Measurements from ENCODE around the gene RFXANK.
"Not testable (repeated sequence)": the region's sequence is repeated elsewhere in the genome, so short reads cannot be mapped to it uniquely, and the experiment has no call there.

Gene RFXANK

DNA sequence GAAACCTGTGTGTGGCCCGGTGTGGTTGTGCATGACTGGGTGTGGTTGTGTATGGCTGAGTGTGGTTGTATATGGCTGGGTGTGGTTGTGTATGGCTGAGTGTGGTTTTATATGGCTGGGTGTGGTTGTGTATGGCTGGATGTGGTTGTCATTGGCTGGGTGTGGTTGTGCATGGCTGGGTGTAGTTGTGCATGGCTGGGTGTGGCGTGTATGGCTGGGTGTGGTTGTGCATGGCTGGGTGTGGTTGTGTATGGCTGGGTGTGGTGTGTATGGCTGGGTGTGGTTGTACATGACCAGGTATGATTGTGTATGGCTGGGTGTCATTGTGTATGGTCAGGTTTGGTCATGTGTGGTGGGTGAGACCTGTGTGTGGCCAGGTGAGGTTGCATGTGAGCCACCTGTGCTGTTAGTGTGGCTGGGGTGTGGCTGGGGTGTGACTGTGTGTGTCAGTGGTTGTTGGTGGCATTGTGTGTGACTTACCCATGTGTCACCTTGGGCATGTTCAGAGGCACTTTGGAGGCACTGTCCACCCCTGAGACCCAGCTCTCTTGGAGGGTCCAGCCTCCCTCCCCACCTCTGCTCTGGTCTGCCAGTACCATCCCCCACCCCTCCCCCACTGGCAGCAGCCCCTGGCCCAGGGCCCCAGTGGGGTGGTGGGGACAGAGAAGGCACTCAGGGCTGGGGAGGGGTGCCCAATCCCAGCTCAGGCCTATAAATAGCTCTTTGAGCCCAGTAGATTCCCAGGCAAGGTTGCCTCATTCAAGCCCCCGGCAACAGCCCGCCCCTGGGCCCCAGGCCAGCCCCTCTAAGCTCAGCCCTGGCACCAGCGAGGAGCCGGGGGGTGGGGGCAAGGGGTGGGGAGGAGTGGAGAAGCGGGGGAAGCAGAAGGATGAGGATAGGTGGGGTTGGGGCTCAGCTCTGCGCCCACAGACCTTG, 15.8 kb downstream of the RFXANK start:
- DNase-seq: no peak

DNA sequence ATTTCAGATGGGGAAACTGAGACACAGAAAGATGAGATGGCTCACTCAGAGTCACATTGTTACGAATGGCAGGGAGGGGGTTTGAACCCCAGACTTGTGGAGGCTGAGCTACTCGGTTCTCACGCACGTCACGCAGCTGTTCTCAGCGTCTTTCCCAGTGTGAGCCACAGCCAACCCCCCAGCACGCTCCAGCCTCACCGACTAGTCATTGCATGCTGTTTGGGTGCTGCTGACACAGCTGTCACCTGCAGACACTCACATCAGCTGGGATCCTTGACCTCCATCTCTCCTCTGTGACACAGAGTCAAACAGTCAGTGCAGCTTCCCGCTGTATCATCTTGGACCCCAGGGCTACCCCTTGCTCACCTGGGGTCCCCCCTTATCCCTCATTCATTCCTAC, 17.3 kb downstream of the RFXANK start:
- no peak for DNase-seq

DNA sequence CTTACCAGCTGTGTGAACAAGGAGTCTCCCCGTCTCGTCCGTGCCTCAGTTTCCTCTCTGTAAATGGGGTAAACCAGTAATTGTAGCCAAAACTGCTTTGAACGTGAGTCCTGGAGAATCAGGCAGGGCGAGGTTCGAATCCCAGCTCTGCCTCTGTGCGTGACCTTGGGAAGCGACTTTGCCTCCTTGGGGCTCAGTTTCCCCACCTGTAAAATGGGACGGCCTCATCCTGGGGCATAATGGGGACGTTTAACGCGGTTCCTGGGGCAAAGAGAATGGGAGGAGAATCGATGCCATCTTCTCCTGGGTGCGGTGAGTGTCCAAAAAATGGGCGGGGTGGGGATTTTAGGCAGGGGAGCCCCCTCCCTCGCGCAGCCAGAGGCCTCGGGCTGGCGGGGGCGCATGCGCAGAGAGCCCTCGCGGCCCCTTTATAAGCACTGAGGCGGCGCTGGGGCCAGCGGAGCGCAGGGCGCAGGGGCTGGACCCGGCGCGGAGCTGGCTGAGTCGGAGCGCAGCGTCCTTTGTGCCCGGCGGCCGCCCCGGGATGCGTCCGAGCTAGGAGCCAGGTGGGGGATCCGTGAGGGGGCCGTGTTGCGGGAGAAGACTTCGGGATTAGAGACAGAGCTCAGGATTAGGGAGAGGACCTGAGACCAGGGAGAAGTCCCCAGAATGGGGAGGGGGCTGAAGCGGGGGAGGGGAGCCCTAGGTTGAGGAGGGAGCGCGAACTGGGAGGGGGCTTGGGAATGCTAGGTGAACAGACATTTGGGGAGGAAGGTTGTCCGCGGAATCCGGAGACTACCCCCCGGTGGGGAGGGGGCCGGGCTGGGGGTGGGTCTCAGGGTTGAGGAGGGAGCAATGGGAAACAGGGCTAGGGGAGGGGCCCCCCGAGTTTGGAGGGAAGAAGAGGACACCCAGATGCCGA, 19.7 kb downstream of the RFXANK start, which contains the start of gene NCAN:
Gene NCAN, plus strand, starts transcription at position 460 of the 922 bp plus-strand sequence. CDS start 4,996 bp downstream, outside the sequence.
- no peak for DNase-seq

DNA sequence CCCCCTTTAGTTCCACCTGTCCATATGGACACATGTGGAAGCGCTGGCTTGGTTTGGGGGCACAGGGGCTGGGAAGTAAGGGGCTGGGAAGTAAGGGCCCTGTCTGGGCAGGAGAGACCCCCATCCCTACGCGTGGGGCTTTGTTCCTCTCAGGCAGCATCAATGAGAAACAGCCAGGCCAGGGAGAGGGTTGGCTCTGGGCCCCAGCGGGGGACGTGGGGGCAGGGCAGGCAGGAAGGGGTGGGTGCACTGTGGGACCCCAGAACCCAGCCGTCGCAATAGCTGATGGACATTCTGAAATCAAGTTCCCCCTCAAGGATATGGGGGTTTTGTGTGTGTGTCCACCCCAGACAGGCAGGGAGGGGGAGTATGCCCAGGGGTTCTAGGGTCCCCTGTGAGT, 20.9 kb downstream of the RFXANK start:
- no peak for DNase-seq

DNA sequence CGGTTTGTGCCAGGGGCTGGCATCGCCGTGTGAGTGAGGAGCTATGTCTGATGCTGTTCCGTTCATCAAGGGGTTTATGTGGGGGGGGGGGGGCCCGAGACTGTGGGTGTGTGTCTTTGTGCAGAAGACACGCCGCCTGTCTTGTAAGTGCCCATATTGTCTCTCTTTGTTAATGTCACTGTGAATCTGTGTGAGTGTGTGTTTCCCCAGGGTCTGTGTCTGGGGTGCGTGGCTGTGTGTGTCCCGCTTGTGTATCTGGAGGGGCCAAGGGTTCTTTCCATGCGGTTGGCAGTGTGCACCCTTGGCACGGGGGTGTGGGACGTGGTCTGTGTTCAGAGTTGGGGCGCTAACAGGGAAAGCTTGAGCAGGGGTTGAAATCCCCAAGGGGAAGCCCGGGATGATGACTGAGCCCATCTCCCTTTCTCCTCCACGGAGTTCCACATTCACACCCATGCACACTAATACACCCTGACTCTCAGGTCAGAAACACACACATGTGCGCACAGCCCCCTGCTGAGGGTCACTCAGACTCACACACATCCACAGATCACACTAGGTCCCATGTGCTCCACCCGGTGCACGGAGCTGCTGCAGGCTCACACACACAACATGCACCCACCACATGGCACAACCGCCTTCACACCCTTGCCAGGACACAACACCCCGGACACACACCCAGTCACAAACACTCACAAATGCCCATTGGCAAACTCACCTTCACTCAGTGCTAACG, 21.5 kb downstream of the RFXANK start:
- DNase-seq: no peak

DNA sequence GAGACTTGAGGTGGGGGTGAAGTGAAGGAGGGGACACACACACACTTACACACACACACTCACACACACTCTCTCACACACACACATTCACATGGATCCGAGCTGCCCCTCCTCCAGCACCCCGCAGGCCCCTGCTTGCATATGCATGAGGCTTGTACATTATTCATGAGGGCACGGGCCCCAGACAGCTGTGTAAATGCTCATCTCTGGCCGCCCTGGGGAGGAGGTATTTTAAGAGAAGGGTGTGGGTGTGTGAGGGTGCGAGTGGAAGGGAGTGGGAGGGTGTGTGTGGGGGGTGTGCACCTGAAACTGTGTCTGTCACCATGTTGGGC, 22.1 kb downstream of the RFXANK start:
- DNase-seq: no peak

DNA sequence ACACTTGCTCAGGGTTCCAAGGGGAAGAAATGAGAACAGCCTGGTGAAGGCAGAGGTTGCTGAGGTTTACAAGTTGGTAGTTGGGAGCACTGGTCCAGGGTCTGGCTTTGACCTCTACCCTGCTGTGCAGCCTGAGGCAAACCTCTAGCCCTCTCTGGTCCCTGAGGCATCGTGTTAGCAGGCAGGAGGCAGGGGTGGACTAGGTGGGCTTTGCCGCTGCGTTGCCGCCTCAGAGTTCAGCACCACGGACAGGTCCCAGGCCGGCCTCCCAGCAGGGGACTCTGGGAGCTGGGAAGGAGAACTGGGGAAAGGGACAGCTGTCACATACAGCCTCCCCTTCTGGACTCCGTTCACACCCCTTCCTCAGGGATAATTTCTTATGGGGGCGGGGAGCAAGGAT, 22.8 kb downstream of the RFXANK start:
- DNase-seq: no peak

DNA sequence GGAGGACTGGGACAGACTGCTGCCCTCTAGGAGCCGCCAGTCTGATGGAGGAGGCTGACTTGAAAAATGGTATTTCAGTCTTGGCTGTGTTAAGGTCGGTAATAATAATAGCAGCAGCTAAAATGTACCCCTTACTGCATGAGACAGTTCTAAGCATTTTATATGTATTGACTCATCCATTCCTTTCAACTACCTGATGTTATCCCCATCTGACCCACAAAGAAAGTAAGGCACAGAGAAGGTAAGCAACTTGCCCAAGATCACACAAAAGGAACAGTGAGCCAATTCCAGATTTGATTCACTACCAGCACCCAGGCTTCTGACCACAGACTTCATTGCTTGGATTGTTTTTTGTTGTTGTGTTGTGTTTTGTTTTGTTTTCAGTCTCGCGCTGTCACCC, 23.7 kb downstream of the RFXANK start:
- no peak for DNase-seq

DNA sequence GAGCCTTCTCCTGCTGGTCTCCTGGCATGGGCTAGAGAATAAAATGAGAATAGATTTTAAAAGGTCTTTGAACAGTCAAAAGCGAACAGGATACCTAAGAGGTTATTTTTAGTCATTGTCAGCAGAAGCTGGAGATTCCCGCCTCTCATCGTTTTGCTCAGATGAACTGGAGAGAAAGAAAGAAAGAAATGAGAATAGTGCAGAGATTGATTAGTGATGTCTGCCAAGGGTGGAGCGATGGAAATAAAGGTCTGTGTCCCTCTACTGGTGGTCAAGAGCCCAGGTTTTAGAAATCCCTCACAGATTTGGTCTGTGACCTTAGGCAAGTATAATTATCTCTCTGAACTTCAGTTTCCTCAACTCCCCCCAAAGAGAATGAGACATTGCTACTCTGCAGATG, 25.0 kb downstream of the RFXANK start:
- DNase-seq: no peak

DNA sequence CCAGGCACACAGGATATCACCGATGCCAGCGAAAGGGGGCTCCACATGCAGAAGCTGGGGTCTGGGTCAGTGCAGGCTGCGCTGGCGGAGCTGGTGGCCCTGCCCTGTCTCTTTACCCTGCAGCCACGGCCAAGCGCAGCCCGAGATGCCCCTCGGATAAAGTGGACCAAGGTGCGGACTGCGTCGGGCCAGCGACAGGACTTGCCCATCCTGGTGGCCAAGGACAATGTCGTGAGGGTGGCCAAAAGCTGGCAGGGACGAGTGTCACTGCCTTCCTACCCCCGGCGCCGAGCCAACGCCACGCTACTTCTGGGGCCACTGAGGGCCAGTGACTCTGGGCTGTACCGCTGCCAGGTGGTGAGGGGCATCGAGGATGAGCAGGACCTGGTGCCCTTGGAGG, 26.9 kb downstream of the RFXANK start:
- DNase-seq: no peak

DNA sequence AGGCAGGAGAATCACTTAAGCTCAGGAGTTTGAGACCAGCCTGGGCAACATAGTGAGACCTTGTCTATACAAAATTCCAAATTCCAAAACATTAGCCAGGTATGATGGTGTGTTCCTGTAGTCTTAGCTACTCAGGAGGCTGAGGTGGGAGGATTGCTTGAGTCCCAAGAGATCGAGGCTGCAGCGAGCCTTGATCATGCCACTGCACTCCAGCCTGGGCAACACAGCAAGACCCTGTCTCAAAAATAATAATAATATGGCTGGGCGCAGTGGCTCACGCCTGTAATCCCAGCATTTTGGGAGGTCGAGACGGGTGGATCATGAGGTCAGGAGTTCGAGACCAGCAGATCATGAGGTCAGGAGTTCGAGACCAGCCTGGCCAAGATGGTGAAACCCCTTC, 28.9 kb downstream of the RFXANK start:
- DNase-seq: not testable (repeated sequence)

DNA sequence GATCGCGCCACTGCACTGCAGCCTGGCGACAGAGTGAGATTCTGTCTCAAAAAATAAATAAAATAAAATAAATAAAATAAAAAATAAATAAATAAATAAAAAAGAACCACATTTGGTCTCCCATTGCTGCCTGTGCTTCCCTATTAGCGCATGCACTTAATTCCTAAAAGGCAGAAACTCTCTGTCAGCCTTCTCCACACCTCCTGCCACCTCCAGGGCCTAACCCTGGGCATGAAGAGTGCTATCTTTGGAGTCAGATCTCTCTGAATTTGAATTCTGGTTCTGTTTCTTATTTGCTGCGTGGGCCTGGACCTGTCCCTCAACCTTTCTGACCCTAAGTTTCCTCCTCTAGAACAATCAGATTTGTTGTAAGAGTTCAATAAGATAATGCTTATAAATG, 31.0 kb downstream of the RFXANK start:
- DNase-seq: no peak

DNA sequence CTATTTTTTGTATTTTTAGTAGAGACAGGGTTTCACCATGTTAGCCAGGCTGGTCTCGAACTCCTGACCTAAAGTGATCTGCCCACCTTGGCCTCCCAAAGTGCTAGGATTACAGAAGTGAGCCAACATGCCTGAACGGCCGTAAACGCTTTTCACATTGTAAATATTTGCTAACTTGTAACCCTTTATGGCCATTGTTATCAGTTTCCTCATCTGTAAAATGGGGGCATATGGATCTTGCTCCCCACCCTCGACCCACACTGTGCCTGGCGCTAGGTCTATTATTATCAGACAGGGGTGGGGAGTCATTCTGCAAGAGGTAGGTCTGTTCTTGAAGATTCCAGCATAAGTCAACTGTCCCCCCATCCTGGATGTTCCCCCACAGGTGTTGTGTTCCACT, 31.6 kb downstream of the RFXANK start:
- DNase-seq: no peak

DNA sequence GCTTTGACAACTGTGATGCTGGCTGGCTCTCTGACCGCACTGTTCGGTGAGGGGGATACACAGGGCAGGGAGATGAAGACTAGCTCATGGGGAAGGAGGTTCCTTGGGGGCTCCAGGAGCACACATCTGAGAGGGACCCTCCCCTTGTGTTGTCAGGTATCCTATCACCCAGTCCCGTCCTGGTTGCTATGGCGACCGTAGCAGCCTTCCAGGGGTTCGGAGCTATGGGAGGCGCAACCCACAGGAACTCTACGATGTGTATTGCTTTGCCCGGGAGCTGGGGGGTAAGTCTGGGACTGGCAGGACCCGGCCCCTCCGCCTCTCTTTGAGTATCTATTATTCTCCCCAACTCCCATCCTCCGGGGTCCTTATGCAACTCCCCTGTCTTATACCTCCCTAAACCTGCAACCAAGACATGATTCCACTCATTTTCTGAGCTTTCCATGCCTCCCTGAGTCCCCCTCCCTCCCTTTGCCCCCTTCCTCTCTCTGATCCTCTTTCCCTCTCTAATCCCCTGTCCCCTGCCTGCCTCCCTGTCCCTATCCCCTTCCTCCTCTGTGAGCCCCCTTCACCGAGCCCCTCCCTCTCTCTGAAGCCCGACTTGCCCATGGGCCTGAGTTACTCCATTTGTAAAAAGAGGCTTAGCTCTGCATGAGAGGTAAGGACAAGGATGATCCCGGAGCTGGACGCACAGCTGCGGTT, 32.2 kb downstream of the RFXANK start:
- no peak for DNase-seq

DNA sequence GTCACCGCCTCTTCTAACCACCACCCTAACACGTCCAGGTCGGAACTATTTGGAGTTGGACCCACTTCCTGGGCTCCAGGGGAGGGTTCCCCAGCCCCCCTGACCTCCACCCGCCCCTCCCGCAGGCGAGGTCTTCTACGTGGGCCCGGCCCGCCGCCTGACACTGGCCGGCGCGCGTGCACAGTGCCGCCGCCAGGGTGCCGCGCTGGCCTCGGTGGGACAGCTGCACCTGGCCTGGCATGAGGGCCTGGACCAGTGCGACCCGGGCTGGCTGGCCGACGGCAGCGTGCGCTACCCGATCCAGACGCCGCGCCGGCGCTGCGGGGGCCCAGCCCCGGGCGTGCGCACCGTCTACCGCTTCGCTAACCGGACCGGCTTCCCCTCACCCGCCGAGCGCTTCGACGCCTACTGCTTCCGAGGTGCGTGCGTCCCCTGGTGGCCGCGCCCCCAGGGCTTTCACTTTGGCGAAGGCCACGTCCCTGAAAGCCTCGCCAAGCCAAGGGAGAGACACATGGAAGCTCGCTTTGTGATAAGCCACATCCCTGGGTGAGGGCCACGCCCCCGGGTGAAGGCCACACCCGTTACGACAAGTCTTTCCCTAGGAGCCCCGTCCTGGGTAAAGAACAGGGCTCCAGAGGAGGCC, 32.9 kb downstream of the RFXANK start:
- peak; percentile 73 for DNase-seq

DNA sequence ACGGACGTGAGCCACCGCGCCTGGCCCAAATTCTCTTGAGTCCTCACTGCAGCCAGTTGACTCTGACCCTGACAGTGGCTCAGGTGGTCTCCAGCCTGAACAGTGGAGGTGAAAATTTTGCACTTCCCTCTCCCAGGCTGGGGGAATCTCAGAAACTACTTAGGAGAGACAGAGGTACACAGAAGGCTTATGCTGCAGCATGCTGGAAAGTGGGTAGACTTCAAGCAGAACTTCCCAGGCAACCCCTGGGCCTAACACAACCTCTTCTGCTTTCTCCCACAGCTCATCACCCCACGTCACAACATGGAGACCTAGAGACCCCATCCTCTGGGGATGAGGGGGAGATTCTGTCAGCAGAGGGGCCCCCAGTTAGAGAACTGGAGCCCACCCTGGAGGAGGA, 34.1 kb downstream of the RFXANK start:
- no peak for DNase-seq

DNA sequence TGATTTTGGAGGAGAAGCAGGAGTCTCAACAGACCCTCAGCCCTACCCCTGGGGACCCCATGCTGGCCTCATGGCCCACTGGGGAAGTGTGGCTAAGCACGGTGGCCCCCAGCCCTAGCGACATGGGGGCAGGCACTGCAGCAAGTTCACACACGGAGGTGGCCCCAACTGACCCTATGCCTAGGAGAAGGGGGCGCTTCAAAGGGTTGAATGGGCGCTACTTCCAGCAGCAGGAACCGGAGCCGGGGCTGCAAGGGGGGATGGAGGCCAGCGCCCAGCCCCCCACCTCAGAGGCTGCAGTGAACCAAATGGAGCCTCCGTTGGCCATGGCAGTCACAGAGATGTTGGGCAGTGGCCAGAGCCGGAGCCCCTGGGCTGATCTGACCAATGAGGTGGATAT, 34.6 kb downstream of the RFXANK start:
- DNase-seq: no peak

DNA sequence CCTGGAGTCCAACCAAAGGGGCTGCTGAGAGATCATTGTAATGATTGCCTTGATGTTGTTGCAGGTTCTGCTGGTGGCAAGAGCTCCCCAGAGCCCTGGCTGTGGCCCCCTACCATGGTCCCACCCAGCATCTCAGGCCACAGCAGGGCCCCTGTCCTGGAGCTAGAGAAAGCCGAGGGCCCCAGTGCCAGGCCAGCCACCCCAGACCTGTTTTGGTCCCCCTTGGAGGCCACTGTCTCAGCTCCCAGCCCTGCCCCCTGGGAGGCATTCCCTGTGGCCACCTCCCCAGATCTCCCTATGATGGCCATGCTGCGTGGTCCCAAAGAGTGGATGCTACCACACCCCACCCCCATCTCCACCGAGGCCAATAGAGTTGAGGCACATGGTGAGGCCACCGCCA, 35.2 kb downstream of the RFXANK start:
- DNase-seq: no peak

DNA sequence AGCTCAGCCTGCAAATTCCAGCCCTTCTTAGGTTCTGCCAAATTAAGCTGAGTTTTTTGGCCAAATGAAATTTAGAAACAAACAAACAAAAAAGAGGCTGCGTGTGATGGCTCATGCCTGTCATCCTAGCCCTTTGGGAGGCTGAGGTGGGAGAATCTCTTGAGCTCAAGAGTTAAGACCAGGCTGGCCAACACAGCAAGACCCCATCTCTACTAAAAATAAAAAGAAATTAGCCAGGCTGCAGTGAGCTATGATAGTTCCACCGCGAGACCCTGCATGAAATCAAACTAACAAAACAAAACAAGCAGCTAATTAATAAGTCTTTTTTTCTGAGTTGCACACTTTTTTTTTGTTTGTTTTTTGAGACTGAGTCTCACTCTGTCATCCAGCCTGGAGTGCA, 37.6 kb downstream of the RFXANK start:
- DNase-seq: no peak

DNA sequence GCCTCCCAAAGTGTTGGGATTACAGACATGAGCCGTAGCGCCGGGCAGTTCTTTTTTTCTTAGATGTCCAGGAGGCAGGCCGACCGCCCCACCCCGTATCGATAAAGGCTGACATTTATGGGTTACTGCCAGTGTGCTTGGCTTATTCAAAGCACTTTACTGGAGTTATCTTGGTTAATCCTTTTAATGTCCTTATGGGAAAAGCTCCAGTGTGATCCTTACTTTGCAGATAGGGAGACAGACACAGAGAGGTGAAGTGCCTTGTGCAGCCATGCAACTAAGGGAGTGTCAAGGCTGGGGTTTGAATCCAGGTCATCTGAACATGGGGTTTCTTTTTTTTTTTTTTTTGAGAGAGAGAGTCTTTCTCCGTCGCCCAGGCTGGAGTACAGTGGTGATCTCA, 38.9 kb downstream of the RFXANK start:
- DNase-seq: no peak

DNA sequence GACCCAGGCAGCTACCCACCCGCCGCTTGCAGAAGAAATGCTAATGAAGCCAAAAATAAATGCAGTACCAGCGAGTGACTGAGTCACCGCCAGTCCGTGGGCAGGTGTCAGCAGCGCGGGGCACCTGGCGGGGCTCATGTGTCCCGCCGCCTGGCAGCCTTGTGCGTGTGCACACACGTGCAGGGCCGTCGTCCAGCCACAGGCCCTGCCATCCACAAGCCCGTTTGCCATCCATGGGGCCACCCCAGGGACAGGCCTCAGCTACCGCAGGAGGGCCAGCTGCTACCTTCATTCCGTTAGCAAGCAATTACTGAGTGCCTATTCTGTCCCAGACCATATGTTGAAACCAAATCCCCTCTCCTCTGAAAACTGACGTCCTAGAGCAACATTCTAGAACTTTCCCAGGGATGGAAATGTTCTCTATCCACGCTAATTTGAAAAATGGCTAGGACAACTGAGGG, 40.2 kb downstream of the RFXANK start:
- no peak for DNase-seq
